ENCODE results near the gene GPR55. TPM values are rescaled to one million over a fixed set of nuclear protein-coding genes. Genes with fewer than 3 reads are reported as not detected.

GPR55 gene
- total and polyA plus RNA-seq, 5 donors: 0.18 to 0.20 TPM; not detected in 3

DNA sequence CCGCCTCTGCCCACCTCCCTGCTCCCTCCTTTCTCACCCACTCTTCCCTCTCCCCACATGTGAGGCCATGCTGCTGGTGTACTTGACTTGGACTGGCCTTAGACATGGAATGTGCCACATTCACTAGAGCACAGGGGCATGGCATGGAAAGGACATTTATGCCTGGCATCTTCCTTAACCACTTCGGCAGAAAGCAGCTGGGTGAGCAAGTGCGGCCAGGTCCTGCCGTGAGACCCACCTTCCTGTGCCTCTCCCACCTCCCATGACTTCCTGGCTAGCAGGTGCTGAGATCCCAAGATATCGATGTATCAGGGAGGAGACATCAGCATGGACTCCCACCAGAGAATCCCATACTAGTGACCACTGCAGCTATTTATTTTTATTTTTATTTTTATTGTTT lies 13.0 kb downstream of the GPR55 start:
- WGBS: 90% methylated on average over 5 of the region's 5 CpGs
- DNase-seq: no peak
- intact Hi-C loops (cut with DNase I): no loop called here

DNA sequence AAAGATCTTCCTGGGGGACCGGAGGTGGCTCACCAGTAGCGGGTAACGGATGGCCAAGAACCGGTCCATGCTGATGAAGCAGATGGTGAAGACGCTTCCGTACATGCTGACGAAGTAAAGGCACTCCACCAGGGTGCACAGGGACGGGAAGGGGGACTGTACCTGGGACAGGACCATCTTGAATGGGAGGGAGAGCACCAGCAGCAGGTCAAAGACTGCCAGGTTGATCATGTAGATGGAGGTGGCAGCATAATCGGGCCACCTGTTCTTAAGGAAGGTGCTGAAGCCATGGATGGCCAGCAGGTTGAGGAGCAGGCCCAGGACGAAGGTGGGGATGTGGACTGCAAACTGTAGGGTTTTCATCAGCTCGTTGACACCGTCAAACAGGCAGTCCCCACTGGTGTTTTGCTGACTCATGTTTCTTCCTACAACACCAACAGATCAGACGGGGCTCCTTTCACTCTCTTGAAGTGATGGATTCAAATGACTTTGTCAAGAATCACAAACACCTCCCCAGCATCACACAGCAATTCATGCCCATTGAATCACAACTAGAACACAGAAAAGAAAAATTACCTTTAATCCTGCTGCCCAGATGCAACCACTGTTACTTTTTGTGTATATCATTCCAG lies 14.4 kb downstream of the GPR55 start:
- H3K27ac ChIP-seq (ENCODE audit: low read length): no peak overlapping the region
- ATAC-seq (no peak), DNase-seq (peak in 2 of 3 donors; percentile 7 to 18)
- no peaks in the 10 kb centered on the region for H3K4me1 ChIP-seq (ENCODE audit: control insufficient read depth, insufficient read depth, low read length)
- H3K4me3 ChIP-seq (ENCODE audit: low read length): no peak overlapping the region
- intact Hi-C loops (cut with DNase I): no loop called here
- no peaks in the 10 kb centered on the region for H3K27me3 ChIP-seq (ENCODE audit: control insufficient read depth, insufficient read depth)
- no peaks in the 10 kb centered on the region for H3K9me3 ChIP-seq (ENCODE audit: control insufficient read depth, low read length)
- WGBS: 83% methylated on average over 13 of the region's 13 CpGs

More for the DNA sequence above, 13.0 kb downstream of the GPR55 start:
- no peak for ATAC-seq
- Histone ChIP-seq H3K27ac (ENCODE audit: low read length) (no peak overlapping the region), H3K4me1 (ENCODE audit: control insufficient read depth, insufficient read depth, low read length) (no peaks in the 10 kb centered on the region), H3K9me3 (ENCODE audit: control insufficient read depth, low read length) (no peaks in the 10 kb centered on the region), H3K4me3 (ENCODE audit: low read length) (no peak overlapping the region), H3K27me3 (ENCODE audit: control insufficient read depth, insufficient read depth) (no peaks in the 10 kb centered on the region)

DNA sequence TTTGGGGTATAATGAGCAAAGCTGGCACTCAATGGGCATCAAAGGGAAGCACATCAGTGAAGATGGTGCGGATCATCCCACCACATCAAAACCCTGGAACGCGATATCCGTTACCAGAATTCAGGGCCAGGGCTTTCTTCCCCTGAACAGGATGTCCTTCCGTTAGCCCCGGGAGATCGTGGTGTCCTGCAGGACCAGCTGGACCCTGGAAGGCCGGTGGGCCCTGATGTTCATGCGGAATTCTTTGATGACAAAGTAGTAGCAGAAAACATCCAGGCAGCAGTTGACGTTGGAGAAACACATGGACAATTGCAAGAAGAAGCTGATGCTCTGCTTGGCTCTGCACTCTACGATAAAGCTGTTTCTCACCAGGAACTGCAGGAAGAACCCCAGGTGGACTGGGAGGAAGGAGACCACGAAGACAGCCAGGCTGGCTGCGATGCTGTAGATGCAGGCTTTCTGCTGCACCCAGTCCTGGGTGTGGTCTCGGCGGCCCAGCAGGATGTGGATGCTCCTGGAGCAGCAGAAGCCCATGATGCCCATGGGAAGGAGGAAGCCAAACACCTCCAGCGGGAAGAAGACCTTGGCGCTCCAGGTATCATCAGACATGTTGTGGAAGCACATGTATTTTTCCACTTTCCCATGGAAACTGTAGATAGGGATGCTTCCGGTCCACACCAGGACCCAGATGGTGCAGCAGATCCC lies 15.0 kb downstream of the GPR55 start:
- peak in 2 of 3 donors; percentile 9 to 16 for DNase-seq
- intact Hi-C loops (cut with DNase I): no loop called here

GRCh38 chr2:230908595-230909191 lies 16.3 kb downstream of the GPR55 start:
- H3K9me3 ChIP-seq (ENCODE audit: control insufficient read depth, low read length): no peaks in the 10 kb centered on the region
- H3K27me3 ChIP-seq (ENCODE audit: control insufficient read depth, insufficient read depth): no peaks in the 10 kb centered on the region
- DNase-seq: peak in 1 of 3 donors; percentile 37
- no peak for ATAC-seq
- 65% methylated on average over 10 of the region's 10 CpGs for WGBS
- H3K4me3 ChIP-seq (ENCODE audit: low read length): no peak overlapping the region
- intact Hi-C loops (cut with DNase I): no loop called here
- H3K27ac ChIP-seq (ENCODE audit: low read length): no peak overlapping the region
- no peaks in the 10 kb centered on the region for H3K4me1 ChIP-seq (ENCODE audit: control insufficient read depth, insufficient read depth, low read length)

More for the DNA sequence above, 15.0 kb downstream of the GPR55 start:
- Histone ChIP-seq H3K27me3 (ENCODE audit: control insufficient read depth, insufficient read depth) (no peaks in the 10 kb centered on the region), H3K9me3 (ENCODE audit: control insufficient read depth, low read length) (no peaks in the 10 kb centered on the region), H3K4me3 (ENCODE audit: low read length) (no peak overlapping the region), H3K4me1 (ENCODE audit: control insufficient read depth, insufficient read depth, low read length) (no peaks in the 10 kb centered on the region), H3K27ac (ENCODE audit: low read length) (no peak overlapping the region)
- WGBS: 95% methylated on average over 18 of the region's 18 CpGs
- no peak for ATAC-seq

DNA sequence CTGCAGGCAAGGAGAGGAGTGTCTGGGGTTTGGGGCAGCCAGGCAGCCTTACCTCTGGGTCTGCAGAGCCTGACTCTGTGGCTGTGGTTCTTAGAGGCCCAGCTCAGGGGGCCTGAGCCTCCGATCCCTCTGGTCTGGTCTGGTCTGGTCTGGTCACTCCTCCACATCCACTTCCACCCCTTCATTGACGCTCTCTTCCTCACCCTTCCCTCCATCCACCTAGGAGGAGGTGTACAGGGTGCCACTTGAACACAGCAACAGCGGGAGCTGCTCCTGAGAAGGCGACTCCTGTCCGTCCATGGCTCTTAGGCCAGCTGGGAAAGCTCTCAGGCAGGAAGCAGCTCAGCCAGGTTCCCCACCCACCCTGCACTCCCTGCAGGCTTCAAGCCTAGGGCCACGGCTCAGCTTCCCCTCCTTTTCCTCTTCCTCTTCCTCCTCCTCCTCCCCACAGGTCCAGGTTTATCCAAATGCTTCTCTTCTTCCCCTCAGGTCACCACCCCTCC lies 16.9 kb downstream of the GPR55 start:
- Histone ChIP-seq H3K27me3 (ENCODE audit: control insufficient read depth, insufficient read depth) (no peaks in the 10 kb centered on the region), H3K4me1 (ENCODE audit: control insufficient read depth, insufficient read depth, low read length) (no peaks in the 10 kb centered on the region), H3K9me3 (ENCODE audit: control insufficient read depth, low read length) (no peaks in the 10 kb centered on the region), H3K27ac (ENCODE audit: low read length) (no peak overlapping the region), H3K4me3 (ENCODE audit: low read length) (no peak overlapping the region)
- intact Hi-C loops (cut with DNase I): no loop called here
- 60% methylated on average over 6 of the region's 6 CpGs for WGBS
- DNase-seq (peak in 2 of 3 donors; percentile 16 to 18), ATAC-seq (no peak)

GRCh38 chr2:230907361-230908091 lies 17.5 kb downstream of the GPR55 start:
- no peak overlapping the region for H3K27ac ChIP-seq (ENCODE audit: low read length)

GRCh38 chr2:230906471-230907230 lies 18.4 kb downstream of the GPR55 start:
- intact Hi-C loops (cut with DNase I): no loop called here
- DNase-seq: peak in 2 of 3 donors; percentile 13 to 27
- WGBS: 94% methylated on average over 15 of the region's 15 CpGs

More at GRCh38 chr2:230907361-230908091, 17.5 kb downstream of the GPR55 start:
- Histone ChIP-seq H3K4me1 (ENCODE audit: control insufficient read depth, insufficient read depth, low read length) (no peaks in the 10 kb centered on the region), H3K4me3 (ENCODE audit: low read length) (no peak overlapping the region), H3K27me3 (ENCODE audit: control insufficient read depth, insufficient read depth) (no peaks in the 10 kb centered on the region), H3K9me3 (ENCODE audit: control insufficient read depth, low read length) (no peaks in the 10 kb centered on the region)
- WGBS: 92% methylated on average over 16 of the region's 16 CpGs
- ATAC-seq: no peak
- intact Hi-C loops (cut with DNase I): no loop called here
- DNase-seq: peak in 1 of 3 donors; percentile 20

DNA sequence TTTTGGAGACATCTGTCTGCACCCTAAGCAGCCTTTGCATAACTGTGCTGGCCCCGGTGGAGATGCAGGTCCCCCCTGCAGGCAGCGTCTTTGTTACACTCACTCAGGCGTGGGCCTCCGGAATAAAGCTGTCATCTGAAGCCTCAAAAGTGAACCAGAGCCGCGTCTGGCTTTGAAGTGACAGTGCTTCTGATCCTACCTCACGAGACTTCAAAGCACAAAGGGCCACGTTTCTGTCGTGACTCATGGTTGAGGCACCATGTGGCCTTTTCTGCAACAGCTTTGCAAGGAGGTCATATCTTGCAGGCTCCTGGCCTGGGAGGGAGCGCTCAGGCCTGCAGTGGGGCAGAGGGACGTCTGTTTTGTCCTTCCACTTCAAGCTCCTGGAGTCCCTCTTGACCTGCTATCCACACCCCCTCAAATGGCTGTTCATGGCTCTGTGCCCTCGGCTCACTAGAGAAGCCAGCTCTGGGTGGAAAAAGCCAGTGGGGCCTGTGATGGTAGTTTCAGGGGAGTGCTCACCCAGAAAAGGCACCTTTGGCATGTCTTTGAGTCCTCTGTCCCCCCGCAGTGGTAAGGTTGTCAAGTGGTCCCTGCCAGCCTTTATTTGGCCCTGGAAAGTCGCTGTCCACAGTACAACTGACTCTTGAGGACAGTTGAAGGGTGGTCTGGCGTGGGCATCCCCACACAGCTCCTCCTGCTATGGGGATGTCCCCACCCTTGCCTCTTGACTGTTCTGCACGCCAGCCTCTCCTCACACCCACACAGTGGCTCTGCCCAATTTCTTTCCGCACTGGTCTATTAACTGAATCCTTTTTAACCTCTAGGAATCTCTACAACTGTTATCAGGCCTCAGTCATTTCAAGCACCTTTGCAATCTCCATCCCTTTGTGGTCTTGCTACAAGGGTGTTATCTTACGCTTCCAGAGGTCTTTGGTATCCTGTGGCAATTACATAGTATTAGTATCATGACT lies 19.3 kb downstream of the GPR55 start:
- ATAC-seq (no peak), DNase-seq (peak in 2 of 3 donors; percentile 10 to 13)
- Histone ChIP-seq H3K4me3 (ENCODE audit: low read length) (no peak overlapping the region), H3K27me3 (ENCODE audit: control insufficient read depth, insufficient read depth) (no peaks in the 10 kb centered on the region), H3K4me1 (ENCODE audit: control insufficient read depth, insufficient read depth, low read length) (no peaks in the 10 kb centered on the region), H3K9me3 (ENCODE audit: control insufficient read depth, low read length) (no peaks in the 10 kb centered on the region), H3K27ac (ENCODE audit: low read length) (no peak overlapping the region)
- intact Hi-C loops (cut with DNase I): no loop called here
- WGBS: 67% methylated on average over 18 of the region's 18 CpGs

More at GRCh38 chr2:230906471-230907230, 18.4 kb downstream of the GPR55 start:
- ATAC-seq: no peak
- Histone ChIP-seq H3K4me3 (ENCODE audit: low read length) (no peak overlapping the region), H3K9me3 (ENCODE audit: control insufficient read depth, low read length) (no peaks in the 10 kb centered on the region), H3K4me1 (ENCODE audit: control insufficient read depth, insufficient read depth, low read length) (no peaks in the 10 kb centered on the region), H3K27me3 (ENCODE audit: control insufficient read depth, insufficient read depth) (no peaks in the 10 kb centered on the region), H3K27ac (ENCODE audit: low read length) (no peak overlapping the region)

GRCh38 chr2:230904856-230905447 lies 20.1 kb downstream of the GPR55 start:
- H3K27me3 ChIP-seq (ENCODE audit: control insufficient read depth, insufficient read depth): no peaks in the 10 kb centered on the region
- DNase-seq (peak in 1 of 3 donors; percentile 19), ATAC-seq (no peak)
- intact Hi-C loops (cut with DNase I): no loop called here
- H3K27ac ChIP-seq (ENCODE audit: low read length): no peak overlapping the region
- no peaks in the 10 kb centered on the region for H3K9me3 ChIP-seq (ENCODE audit: control insufficient read depth, low read length)
- 81% methylated on average over 15 of the region's 15 CpGs for WGBS
- no peak overlapping the region for H3K4me3 ChIP-seq (ENCODE audit: low read length)
- H3K4me1 ChIP-seq (ENCODE audit: control insufficient read depth, insufficient read depth, low read length): no peaks in the 10 kb centered on the region

Measured in right cardiac atrium (tissue), 5 donors.